ENCODE results near the gene CDK3.

The CDK3 gene

GRCh38 chr17:75981019-75981615 is 19.5 kb upstream of the CDK3 start:
- TF ChIP-seq SIN3A (IDR thresholded peaks at IDR 0.05; ENCODE audit: borderline replicate concordance, insufficient read depth, low read length) (no peak), TAF1 (IDR thresholded peaks at IDR 0.05; ENCODE audit: borderline replicate concordance, insufficient read depth, low read length) (no peak), REST (IDR thresholded peaks at IDR 0.05; ENCODE audit: insufficient read depth in 1 of 2, low read depth in 2 of 2, low read length in 2 of 2) (no peak), FOXP2 (optimal IDR thresholded peaks at IDR 0.05; ENCODE audit: borderline replicate concordance, extremely low read depth, extremely low read length, insufficient read depth) (no peak), POLR2AphosphoS5 (IDR thresholded peaks at IDR 0.05; ENCODE audit: low read depth, low read length) (no peak)

- TF ChIP-seq TAF1 (IDR thresholded peaks at IDR 0.05; ENCODE audit: borderline replicate concordance, insufficient read depth, low read length) (no peak), POLR2AphosphoS5 (IDR thresholded peaks at IDR 0.05; ENCODE audit: low read depth, low read length) (no peak), SIN3A (IDR thresholded peaks at IDR 0.05; ENCODE audit: borderline replicate concordance, insufficient read depth, low read length) (no peak), REST (IDR thresholded peaks at IDR 0.05; ENCODE audit: insufficient read depth in 1 of 2, low read depth in 2 of 2, low read length in 2 of 2) (no peak), FOXP2 (optimal IDR thresholded peaks at IDR 0.05; ENCODE audit: borderline replicate concordance, extremely low read depth, extremely low read length, insufficient read depth) (no peak)
These were observed 17.0 kb upstream of the CDK3 start for GRCh38 chr17:75983501-75984181.

GRCh38 chr17:75985986-75986385 is 14.7 kb upstream of the CDK3 start:
- TF ChIP-seq TAF1 (IDR thresholded peaks at IDR 0.05; ENCODE audit: borderline replicate concordance, insufficient read depth, low read length) (no peak), FOXP2 (optimal IDR thresholded peaks at IDR 0.05; ENCODE audit: borderline replicate concordance, extremely low read depth, extremely low read length, insufficient read depth) (no peak), SIN3A (IDR thresholded peaks at IDR 0.05; ENCODE audit: borderline replicate concordance, insufficient read depth, low read length) (no peak), REST (IDR thresholded peaks at IDR 0.05; ENCODE audit: insufficient read depth in 1 of 2, low read depth in 2 of 2, low read length in 2 of 2) (no peak), POLR2AphosphoS5 (IDR thresholded peaks at IDR 0.05; ENCODE audit: low read depth, low read length) (no peak)

- TF ChIP-seq POLR2AphosphoS5 (IDR thresholded peaks at IDR 0.05; ENCODE audit: low read depth, low read length) (no peak), FOXP2 (optimal IDR thresholded peaks at IDR 0.05; ENCODE audit: borderline replicate concordance, extremely low read depth, extremely low read length, insufficient read depth) (no peak), REST (IDR thresholded peaks at IDR 0.05; ENCODE audit: insufficient read depth in 1 of 2, low read depth in 2 of 2, low read length in 2 of 2) (no peak), SIN3A (IDR thresholded peaks at IDR 0.05; ENCODE audit: borderline replicate concordance, insufficient read depth, low read length) (no peak), TAF1 (IDR thresholded peaks at IDR 0.05; ENCODE audit: borderline replicate concordance, insufficient read depth, low read length) (no peak)
These were observed 13.6 kb upstream of the CDK3 start for GRCh38 chr17:75987041-75987440.

All from PFSK-1 (cell line).